DOHH2 (cell line): ENCODE data around the gene PALLD.

Experiments
- H3F3A ChIP-seq: fragments of 200-600 bp; sonication (generic), shearing (Covaris generic); 2 replicates; pipeline ENCODE4 v1.6.0; 2016; ENCODE audit warnings: antibody characterized with exemption, mild to moderate bottlenecking; ENCODE audit not compliant: control insufficient read depth, insufficient read depth
- H3K27ac ChIP-seq: fragments of 200-600 bp; sonication (generic); 2 replicates; pipeline ENCODE4 v1.5.1; 2014; ENCODE audit warnings: low read depth, mild to moderate bottlenecking, low read length, moderate library complexity
- H3K27me3 ChIP-seq: fragments of 200-600 bp; sonication (generic); 2 replicates; pipeline ENCODE4 v1.6.1; 2014; ENCODE audit warnings: mild to moderate bottlenecking, low read length, mixed read lengths; ENCODE audit not compliant: control insufficient read depth
- H3K36me3 ChIP-seq: fragments of 200-600 bp; sonication (generic); 2 replicates; pipeline ENCODE4 v1.6.1; 2014; ENCODE audit warnings: mild to moderate bottlenecking, low read length, moderate library complexity, mixed read lengths; ENCODE audit not compliant: control insufficient read depth
- H3K4me1 ChIP-seq: fragments of 200-600 bp; sonication (generic); 2 replicates; pipeline ENCODE4 v1.6.1; 2014; ENCODE audit warnings: mild to moderate bottlenecking, low read length, mixed read lengths; ENCODE audit not compliant: control insufficient read depth
- H3K4me2 ChIP-seq: fragments of 200-600 bp; sonication (generic); 2 replicates; pipeline ENCODE4 v1.6.0; 2014; ENCODE audit warnings: mild to moderate bottlenecking, low read length, moderate library complexity
- H3K4me3 ChIP-seq: fragments of 200-600 bp; sonication (generic); 2 replicates; pipeline ENCODE4 v1.5.1; 2014; ENCODE audit warnings: mild to moderate bottlenecking, low read length, mixed read lengths
- H3K79me2 ChIP-seq: fragments of 200-600 bp; sonication (generic); 2 replicates; pipeline ENCODE4 v1.6.1; 2014; ENCODE audit warnings: mild to moderate bottlenecking, low read length, mixed read lengths; ENCODE audit not compliant: control insufficient read depth
- H3K9me2 ChIP-seq: fragments of 200-600 bp; sonication (generic); replicated peaks from 2 replicates; pipeline ENCODE4 v1.6.1; 2014; ENCODE audit warnings: mild to moderate bottlenecking, low read length, mixed read lengths; ENCODE audit not compliant: control insufficient read depth
- H3K9me3 ChIP-seq: fragments of 200-600 bp; sonication (generic); 2 replicates; pipeline ENCODE4 v1.6.1; 2014; ENCODE audit warnings: antibody characterized with exemption, low read length, mixed read lengths; ENCODE audit not compliant: control insufficient read depth, insufficient read depth
- H4K20me1 ChIP-seq: fragments of 200-600 bp; sonication (generic); 2 replicates; pipeline ENCODE4 v1.6.0; 2014; ENCODE audit warnings: low read depth, mild to moderate bottlenecking, antibody characterized with exemption, low read length, moderate library complexity; ENCODE audit not compliant: control insufficient read depth, insufficient read depth
- EZH2phosphoT487 ChIP-seq: fragments of 200-600 bp; sonication (generic); IDR thresholded peaks from 2 replicates; pipeline ENCODE4 v1.6.1; 2017; ENCODE audit warnings: borderline replicate concordance, mild to moderate bottlenecking, antibody characterized with exemption, low read length, moderate library complexity, mixed read lengths
- TF ChIP-seq, protein P1 (sequence below): fragments of 200-600 bp; sonication (generic); IDR thresholded peaks from one replicate; pipeline ENCODE4 v1.5.1; 2014; ENCODE audit warnings: antibody characterized with exemption, mild to moderate bottlenecking, low read depth, low read length; ENCODE audit not compliant: poor library complexity, severe bottlenecking

Gene PALLD

DNA sequence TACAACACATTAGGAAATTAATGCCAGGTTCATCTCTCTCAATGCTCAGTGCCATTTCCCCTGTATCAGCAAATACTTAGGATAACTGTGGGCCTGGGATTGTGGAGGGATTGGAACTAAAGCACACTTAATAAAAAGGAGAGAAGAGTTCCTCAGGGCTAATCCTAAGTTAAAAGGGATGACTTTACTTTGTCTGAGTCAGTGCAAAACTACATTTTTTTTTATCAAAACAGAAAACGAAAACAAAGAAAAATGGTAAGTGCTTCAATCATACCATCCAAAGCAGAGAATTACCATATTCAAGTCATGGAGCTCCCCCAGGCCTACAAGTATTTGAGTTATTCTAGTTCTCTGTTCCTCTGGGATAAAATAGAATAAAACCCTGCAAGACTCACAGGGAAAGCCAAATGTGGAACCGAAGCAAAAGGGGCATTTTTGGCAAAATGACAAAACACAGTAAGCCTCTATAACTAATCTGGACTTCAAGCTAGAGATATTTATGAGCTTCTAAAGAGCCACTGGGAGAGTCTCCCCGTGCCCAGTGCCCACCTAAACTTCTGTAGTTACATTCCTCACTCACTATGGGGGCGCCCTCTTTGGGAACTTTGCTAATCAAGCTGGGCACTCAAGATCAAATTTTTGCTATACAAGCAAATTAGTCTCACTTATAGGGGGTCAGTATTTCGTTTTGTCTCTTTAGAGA is 53.4 kb downstream of the PALLD start:
- no peak overlapping the region for H3K4me2 ChIP-seq
- TF ChIP-seq EZH2phosphoT487, result no peak
- TF ChIP-seq, protein P1, sequence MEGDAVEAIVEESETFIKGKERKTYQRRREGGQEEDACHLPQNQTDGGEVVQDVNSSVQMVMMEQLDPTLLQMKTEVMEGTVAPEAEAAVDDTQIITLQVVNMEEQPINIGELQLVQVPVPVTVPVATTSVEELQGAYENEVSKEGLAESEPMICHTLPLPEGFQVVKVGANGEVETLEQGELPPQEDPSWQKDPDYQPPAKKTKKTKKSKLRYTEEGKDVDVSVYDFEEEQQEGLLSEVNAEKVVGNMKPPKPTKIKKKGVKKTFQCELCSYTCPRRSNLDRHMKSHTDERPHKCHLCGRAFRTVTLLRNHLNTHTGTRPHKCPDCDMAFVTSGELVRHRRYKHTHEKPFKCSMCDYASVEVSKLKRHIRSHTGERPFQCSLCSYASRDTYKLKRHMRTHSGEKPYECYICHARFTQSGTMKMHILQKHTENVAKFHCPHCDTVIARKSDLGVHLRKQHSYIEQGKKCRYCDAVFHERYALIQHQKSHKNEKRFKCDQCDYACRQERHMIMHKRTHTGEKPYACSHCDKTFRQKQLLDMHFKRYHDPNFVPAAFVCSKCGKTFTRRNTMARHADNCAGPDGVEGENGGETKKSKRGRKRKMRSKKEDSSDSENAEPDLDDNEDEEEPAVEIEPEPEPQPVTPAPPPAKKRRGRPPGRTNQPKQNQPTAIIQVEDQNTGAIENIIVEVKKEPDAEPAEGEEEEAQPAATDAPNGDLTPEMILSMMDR, result no peak
- no peaks in the 10 kb centered on the region for H3K9me2 ChIP-seq
- H3K79me2 ChIP-seq, result no peaks in the 10 kb centered on the region
- no peak overlapping the region for H3K27ac ChIP-seq
- H3K4me1 ChIP-seq, result no peaks in the 10 kb centered on the region
- no peaks in the 10 kb centered on the region for H3K9me3 ChIP-seq
- H3K36me3 ChIP-seq, result no peaks in the 10 kb centered on the region
- no peak overlapping the region for H3K4me3 ChIP-seq
- H4K20me1 ChIP-seq, result no peaks in the 10 kb centered on the region
- no peaks in the 10 kb centered on the region for H3F3A ChIP-seq
- H3K27me3 ChIP-seq, result no peaks in the 10 kb centered on the region

DNA sequence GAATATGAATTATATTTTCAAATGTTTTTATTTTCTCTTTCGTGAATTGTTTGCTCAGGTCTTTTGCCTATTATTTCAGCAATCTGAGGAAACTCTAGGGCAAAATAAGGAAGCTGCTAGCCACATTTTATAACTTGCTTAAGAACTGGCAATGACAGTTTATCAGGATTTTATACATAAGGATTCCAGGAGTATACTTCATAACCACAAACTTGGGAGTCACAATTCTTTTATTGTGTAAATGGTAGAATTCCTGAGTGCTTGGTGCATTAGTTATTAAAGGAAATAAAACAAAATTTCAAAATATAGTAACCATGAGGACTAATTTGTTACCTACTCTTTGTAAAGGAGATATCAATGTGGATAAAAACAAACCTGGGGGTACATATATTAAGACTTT is 54.4 kb downstream of the PALLD start:
- Histone ChIP-seq H3K27ac (no peak overlapping the region), H3K4me1 (no peaks in the 10 kb centered on the region), H3K27me3 (no peaks in the 10 kb centered on the region)

DNA sequence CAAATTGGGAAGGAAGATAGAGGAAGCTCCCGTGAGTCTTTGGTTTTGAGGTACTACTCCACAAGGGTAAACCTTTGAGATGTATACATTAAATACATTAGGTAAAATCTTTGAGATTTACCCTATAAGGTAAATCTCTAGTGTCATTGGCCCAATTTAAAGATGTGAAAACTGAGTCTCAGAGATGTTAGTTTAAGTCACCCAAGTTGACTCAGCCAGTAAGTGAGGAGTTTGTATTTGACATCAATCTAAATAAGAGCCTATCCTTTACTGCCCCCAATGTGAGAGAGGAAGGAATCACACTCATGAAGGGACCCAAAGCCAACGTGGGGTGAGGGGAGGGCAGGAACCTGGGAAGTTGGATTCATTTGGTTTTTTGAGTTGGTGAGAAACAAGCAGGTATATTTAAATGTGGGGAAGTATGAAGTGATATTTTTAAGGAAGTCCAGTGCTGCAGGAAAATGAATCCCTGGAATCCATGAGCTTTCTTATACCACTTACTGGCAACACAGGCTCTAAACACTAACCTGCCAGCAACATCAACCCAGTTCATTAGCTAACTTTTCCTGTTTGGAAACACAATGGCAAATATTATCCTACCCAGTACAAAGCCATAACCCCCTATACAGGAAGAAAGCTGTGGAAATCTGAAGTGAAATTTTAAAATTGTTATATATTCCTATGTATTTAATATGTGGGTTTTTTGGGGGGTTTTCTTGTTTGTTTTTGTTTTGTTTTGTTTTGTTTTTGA is 55.3 kb downstream of the PALLD start:
- Histone ChIP-seq H3K4me3 (no peak overlapping the region), H3K27ac (no peak overlapping the region)
- TF ChIP-seq EZH2phosphoT487, result no peak
- TF ChIP-seq, protein P1, result no peak

More for the DNA sequence above, 54.4 kb downstream of the PALLD start:
- TF ChIP-seq, protein P1, result no peak
- H3K4me3 ChIP-seq, result no peak overlapping the region
- H3K4me2 ChIP-seq, result no peak overlapping the region
- H3K9me3 ChIP-seq, result no peaks in the 10 kb centered on the region
- no peaks in the 10 kb centered on the region for H3K36me3 ChIP-seq
- H3K9me2 ChIP-seq, result no peaks in the 10 kb centered on the region
- no peaks in the 10 kb centered on the region for H4K20me1 ChIP-seq
- H3F3A ChIP-seq, result no peaks in the 10 kb centered on the region
- H3K79me2 ChIP-seq, result no peaks in the 10 kb centered on the region

More for the DNA sequence above, 55.3 kb downstream of the PALLD start:
- Histone ChIP-seq H3K79me2 (no peaks in the 10 kb centered on the region), H4K20me1 (no peaks in the 10 kb centered on the region), H3K9me2 (no peaks in the 10 kb centered on the region), H3F3A (no peaks in the 10 kb centered on the region), H3K27me3 (no peaks in the 10 kb centered on the region), H3K4me1 (no peaks in the 10 kb centered on the region), H3K36me3 (no peaks in the 10 kb centered on the region), H3K9me3 (no peaks in the 10 kb centered on the region), H3K4me2 (no peak overlapping the region)
